ENCODE results near the gene ZBTB21. TPM values are rescaled to one million over a fixed set of nuclear protein-coding genes. Genes with fewer than 3 reads are reported as not detected.

The ZBTB21 gene
- total RNA-seq, 1 donor from 2014 or later = 25.3 TPM

DNA sequence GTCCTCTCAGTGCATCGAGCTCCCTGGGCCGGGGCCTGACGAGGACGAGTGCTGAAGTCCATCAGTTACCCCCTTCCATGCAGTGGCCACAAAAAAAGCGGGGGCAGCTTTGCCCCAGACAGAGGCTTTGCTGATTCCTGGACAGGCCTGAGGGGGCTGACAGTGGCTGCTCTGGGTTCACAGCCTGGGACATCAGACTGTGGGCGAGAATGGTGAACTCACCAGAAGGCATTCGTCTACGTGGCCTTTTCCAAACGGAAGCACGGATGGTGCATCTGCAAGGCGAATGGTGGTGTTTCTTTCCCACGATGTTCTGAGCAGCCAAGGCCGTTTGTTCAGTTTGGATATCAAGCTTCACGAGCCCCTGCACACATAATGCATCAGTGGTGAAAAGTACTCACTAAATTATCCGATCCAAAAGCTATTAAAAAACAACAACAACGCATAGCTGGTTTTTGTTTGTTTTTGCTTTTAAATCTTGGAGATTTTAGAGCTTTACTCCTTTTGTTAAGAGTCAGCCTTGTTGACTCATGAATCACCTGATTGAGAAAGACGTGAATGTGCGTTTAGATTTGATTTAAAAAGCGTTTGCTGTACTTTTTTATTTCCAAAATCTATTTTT, 6.3 kb upstream of the ZBTB21 start:
- peaks cover 6% of the 10 kb centered on the region for H4K20me1 ChIP-seq (ENCODE audit: low read depth)
- H3K36me3 ChIP-seq = no peaks in the 10 kb centered on the region
- Mint-ChIP-seq H3K4me1 (peaks cover 22% of the 10 kb centered on the region), H3K27me3 (ENCODE audit: insufficient read depth, low read depth) (peaks cover 10% of the 10 kb centered on the region), H3K27ac (no peak overlapping the region), H3K4me3 (no peak overlapping the region), H3K9me3 (peaks cover 2% of the 10 kb centered on the region), H3K36me3 (no peaks in the 10 kb centered on the region)
- no peak overlapping the region for H3K4me3 ChIP-seq
- no peak overlapping the region for H3K9ac ChIP-seq
- no peak for DNase-seq (ENCODE audit: low spot score)
- no peaks in the 10 kb centered on the region for H3K79me2 ChIP-seq (ENCODE audit: low read depth)
- H3K27me3 ChIP-seq = peaks cover 19% of the 10 kb centered on the region
- no peak overlapping the region for H3K27ac ChIP-seq
- no peaks in the 10 kb centered on the region for H3K9me3 ChIP-seq (ENCODE audit: low read depth)
- no peak overlapping the region for H3K4me2 ChIP-seq
- H2AFZ ChIP-seq (replicated peaks) = no peak overlapping the region
- H3F3A ChIP-seq (ENCODE audit: low read depth) = no peaks in the 10 kb centered on the region
- no peak for TF ChIP-seq EZH2phosphoT487 (IDR thresholded peaks at IDR 0.05)
- no peak for TF ChIP-seq EZH2 (IDR thresholded peaks at IDR 0.05)
- TF ChIP-seq, protein P1, sequence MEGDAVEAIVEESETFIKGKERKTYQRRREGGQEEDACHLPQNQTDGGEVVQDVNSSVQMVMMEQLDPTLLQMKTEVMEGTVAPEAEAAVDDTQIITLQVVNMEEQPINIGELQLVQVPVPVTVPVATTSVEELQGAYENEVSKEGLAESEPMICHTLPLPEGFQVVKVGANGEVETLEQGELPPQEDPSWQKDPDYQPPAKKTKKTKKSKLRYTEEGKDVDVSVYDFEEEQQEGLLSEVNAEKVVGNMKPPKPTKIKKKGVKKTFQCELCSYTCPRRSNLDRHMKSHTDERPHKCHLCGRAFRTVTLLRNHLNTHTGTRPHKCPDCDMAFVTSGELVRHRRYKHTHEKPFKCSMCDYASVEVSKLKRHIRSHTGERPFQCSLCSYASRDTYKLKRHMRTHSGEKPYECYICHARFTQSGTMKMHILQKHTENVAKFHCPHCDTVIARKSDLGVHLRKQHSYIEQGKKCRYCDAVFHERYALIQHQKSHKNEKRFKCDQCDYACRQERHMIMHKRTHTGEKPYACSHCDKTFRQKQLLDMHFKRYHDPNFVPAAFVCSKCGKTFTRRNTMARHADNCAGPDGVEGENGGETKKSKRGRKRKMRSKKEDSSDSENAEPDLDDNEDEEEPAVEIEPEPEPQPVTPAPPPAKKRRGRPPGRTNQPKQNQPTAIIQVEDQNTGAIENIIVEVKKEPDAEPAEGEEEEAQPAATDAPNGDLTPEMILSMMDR (IDR thresholded peaks at IDR 0.05) = no peak
- peaks cover 5% of the 10 kb centered on the region for H3K4me1 ChIP-seq

DNA sequence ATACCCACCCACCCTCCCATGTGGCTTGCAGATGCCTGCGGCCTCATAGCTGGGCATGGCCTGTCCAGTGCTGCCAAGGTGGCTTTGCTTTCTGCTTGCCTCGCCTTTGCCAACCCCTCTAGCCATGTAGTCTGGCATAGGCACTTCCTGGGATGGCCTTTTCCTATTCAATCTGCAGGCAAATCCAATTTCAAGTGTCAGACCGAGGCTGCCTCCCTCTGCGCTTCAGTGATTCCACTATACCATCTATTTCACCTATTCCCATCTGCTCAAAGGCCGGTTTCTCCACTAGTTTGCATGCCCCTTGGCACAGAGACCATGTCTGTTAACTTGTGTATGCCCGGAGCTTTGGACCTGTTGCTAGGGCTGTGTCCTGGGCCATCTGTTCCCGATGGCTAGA, 3.8 kb upstream of the ZBTB21 start:
- H3K79me2 ChIP-seq (ENCODE audit: low read depth) = peaks cover 7% of the 10 kb centered on the region
- TF ChIP-seq, protein P1 (IDR thresholded peaks at IDR 0.05) = no peak
- TF ChIP-seq EZH2phosphoT487 (IDR thresholded peaks at IDR 0.05) = no peak
- no peak for TF ChIP-seq EZH2 (IDR thresholded peaks at IDR 0.05)
- Mint-ChIP-seq H3K4me3 (peak overlapping the region; percentile 45), H3K27me3 (ENCODE audit: insufficient read depth, low read depth) (peaks cover 14% of the 10 kb centered on the region), H3K27ac (no peak overlapping the region), H3K36me3 (no peaks in the 10 kb centered on the region), H3K9me3 (peaks cover 2% of the 10 kb centered on the region), H3K4me1 (peaks cover 12% of the 10 kb centered on the region)
- no peaks in the 10 kb centered on the region for H3K9me3 ChIP-seq (ENCODE audit: low read depth)
- H3K4me2 ChIP-seq = no peak overlapping the region
- no peaks in the 10 kb centered on the region for H3K36me3 ChIP-seq
- no peak overlapping the region for H2AFZ ChIP-seq (replicated peaks)
- no peak overlapping the region for H3K9ac ChIP-seq
- no peak overlapping the region for H3K4me3 ChIP-seq
- peaks cover 2% of the 10 kb centered on the region for H3F3A ChIP-seq (ENCODE audit: low read depth)
- H3K27ac ChIP-seq = no peak overlapping the region
- peaks cover 5% of the 10 kb centered on the region for H3K4me1 ChIP-seq
- peaks cover 11% of the 10 kb centered on the region for H4K20me1 ChIP-seq (ENCODE audit: low read depth)
- no peak for DNase-seq (ENCODE audit: low spot score)
- peaks cover 22% of the 10 kb centered on the region for H3K27me3 ChIP-seq

DNA sequence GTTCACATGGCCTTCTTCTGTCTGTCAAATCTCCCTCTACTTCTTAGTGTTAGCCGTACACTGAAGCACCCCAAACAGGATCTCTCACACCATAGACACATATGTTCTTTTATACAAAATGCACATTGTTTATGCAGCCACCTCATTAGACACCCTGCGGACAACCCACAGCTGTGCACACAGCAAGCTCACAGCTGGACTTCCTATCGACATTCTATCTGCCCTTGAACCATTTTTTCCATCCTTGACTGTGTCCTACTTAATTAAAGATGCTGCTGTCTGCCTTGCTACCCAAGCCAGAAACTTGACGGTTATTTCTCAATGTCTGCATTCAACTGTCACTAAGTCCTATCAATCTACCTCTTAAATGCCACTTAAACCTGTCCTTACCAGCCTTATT, 3.2 kb upstream of the ZBTB21 start:
- Mint-ChIP-seq H3K36me3 (no peaks in the 10 kb centered on the region), H3K4me3 (no peak overlapping the region), H3K27me3 (ENCODE audit: insufficient read depth, low read depth) (peaks cover 14% of the 10 kb centered on the region), H3K4me1 (peaks cover 12% of the 10 kb centered on the region), H3K27ac (no peak overlapping the region), H3K9me3 (peaks cover 2% of the 10 kb centered on the region)
- H3K4me2 ChIP-seq = no peak overlapping the region
- no peak overlapping the region for H3K9ac ChIP-seq
- peaks cover 17% of the 10 kb centered on the region for H4K20me1 ChIP-seq (ENCODE audit: low read depth)
- H3K79me2 ChIP-seq (ENCODE audit: low read depth) = peaks cover 13% of the 10 kb centered on the region
- H3K9me3 ChIP-seq (ENCODE audit: low read depth) = no peaks in the 10 kb centered on the region
- no peak overlapping the region for H3K4me3 ChIP-seq
- no peak overlapping the region for H3K27ac ChIP-seq
- peaks cover 9% of the 10 kb centered on the region for H3K4me1 ChIP-seq
- H3K36me3 ChIP-seq = no peaks in the 10 kb centered on the region
- DNase-seq (ENCODE audit: low spot score) = no peak
- TF ChIP-seq EZH2phosphoT487 (IDR thresholded peaks at IDR 0.05) (no peak), EZH2 (IDR thresholded peaks at IDR 0.05) (no peak)
- TF ChIP-seq, protein P1 (IDR thresholded peaks at IDR 0.05) = no peak
- H3K27me3 ChIP-seq = peaks cover 22% of the 10 kb centered on the region
- no peak overlapping the region for H2AFZ ChIP-seq (replicated peaks)
- peaks cover 2% of the 10 kb centered on the region for H3F3A ChIP-seq (ENCODE audit: low read depth)

Measured in neural progenitor cell (in vitro differentiated cells).